ENCODE data around the gene ADAM33.

DNA sequence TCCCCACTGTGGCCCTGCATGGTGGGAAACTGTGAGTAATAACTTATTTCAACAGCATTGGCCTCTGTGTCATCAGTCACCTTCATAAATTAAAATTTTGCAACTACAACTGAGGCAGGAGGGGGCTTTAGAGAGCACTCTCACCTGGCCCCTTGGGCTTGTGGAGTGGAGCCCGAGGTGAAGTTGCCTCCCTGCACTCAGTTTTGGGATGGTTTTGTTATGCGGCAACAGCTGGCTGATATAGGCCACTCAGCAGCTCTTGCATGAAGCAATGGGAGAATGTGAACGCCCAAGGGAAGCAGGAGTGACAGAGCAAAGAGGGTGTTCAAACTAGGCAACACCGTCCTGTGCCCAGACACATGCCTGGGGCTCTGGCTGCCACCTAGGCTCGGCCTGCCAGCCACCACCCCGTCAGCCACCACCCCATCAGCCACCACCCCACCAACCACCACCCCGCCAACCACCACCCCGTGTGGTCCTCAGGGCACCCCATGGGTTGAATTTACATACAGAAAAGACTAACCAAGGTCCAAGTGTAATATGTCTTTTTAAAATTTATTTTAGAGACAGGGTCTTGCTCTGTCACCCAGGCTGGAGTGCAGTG lies 14.3 kb downstream of the ADAM33 start:
- TF ChIP-seq EZH2 (IDR thresholded peaks at IDR 0.05; ENCODE audit: borderline replicate concordance, insufficient read depth, low read length, poor library complexity, severe bottlenecking) (no peak), TAF1 (IDR thresholded peaks at IDR 0.05; ENCODE audit: low read depth) (no peak), POLR2AphosphoS5 (IDR thresholded peaks at IDR 0.05) (no peak), RAD21 (conservative IDR thresholded peaks at IDR 0.05) (no peak), EP300 (conservative IDR thresholded peaks at IDR 0.05; ENCODE audit: poor library complexity, severe bottlenecking) (no peak), MXI1 (conservative IDR thresholded peaks at IDR 0.05; ENCODE audit: poor library complexity, severe bottlenecking) (no peak)
- TF ChIP-seq, protein P1, sequence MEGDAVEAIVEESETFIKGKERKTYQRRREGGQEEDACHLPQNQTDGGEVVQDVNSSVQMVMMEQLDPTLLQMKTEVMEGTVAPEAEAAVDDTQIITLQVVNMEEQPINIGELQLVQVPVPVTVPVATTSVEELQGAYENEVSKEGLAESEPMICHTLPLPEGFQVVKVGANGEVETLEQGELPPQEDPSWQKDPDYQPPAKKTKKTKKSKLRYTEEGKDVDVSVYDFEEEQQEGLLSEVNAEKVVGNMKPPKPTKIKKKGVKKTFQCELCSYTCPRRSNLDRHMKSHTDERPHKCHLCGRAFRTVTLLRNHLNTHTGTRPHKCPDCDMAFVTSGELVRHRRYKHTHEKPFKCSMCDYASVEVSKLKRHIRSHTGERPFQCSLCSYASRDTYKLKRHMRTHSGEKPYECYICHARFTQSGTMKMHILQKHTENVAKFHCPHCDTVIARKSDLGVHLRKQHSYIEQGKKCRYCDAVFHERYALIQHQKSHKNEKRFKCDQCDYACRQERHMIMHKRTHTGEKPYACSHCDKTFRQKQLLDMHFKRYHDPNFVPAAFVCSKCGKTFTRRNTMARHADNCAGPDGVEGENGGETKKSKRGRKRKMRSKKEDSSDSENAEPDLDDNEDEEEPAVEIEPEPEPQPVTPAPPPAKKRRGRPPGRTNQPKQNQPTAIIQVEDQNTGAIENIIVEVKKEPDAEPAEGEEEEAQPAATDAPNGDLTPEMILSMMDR (IDR thresholded peaks at IDR 0.05; ENCODE audit: poor library complexity, severe bottlenecking) = no peak
- TF ChIP-seq, protein P2, sequence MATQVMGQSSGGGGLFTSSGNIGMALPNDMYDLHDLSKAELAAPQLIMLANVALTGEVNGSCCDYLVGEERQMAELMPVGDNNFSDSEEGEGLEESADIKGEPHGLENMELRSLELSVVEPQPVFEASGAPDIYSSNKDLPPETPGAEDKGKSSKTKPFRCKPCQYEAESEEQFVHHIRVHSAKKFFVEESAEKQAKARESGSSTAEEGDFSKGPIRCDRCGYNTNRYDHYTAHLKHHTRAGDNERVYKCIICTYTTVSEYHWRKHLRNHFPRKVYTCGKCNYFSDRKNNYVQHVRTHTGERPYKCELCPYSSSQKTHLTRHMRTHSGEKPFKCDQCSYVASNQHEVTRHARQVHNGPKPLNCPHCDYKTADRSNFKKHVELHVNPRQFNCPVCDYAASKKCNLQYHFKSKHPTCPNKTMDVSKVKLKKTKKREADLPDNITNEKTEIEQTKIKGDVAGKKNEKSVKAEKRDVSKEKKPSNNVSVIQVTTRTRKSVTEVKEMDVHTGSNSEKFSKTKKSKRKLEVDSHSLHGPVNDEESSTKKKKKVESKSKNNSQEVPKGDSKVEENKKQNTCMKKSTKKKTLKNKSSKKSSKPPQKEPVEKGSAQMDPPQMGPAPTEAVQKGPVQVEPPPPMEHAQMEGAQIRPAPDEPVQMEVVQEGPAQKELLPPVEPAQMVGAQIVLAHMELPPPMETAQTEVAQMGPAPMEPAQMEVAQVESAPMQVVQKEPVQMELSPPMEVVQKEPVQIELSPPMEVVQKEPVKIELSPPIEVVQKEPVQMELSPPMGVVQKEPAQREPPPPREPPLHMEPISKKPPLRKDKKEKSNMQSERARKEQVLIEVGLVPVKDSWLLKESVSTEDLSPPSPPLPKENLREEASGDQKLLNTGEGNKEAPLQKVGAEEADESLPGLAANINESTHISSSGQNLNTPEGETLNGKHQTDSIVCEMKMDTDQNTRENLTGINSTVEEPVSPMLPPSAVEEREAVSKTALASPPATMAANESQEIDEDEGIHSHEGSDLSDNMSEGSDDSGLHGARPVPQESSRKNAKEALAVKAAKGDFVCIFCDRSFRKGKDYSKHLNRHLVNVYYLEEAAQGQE (IDR thresholded peaks at IDR 0.05; ENCODE audit: borderline replicate concordance) = no peak
